GM19035 (cell line): ENCODE results near the gene SIGLEC1.

ENCODE experiments used
- ATAC-seq: cut with Tn5 transposase; IDR thresholded peaks from one replicate; pipeline ENCODE4 v1.9.1; 2021; ENCODE audit not compliant: unreplicated experiment

SIGLEC1 gene

GRCh38 chr20:3681352-3681930, 31.0 kb downstream of the SIGLEC1 start:
- ATAC-seq, result no peak

GRCh38 chr20:3680701-3681351, 31.6 kb downstream of the SIGLEC1 start:
- ATAC-seq, result no peak

GRCh38 chr20:3679749-3680700, 32.4 kb downstream of the SIGLEC1 start:
- ATAC-seq, result no peak

GRCh38 chr20:3678856-3679720, 33.3 kb downstream of the SIGLEC1 start:
- no peak for ATAC-seq

- no peak for ATAC-seq
Observed at GRCh38 chr20:3678198-3678597, 34.2 kb downstream of the SIGLEC1 start.

- no peak for ATAC-seq
Observed at GRCh38 chr20:3677733-3678132, 34.7 kb downstream of the SIGLEC1 start.

- ATAC-seq, result no peak
Observed at GRCh38 chr20:3674995-3675900, 37.2 kb downstream of the SIGLEC1 start.

- no peak for ATAC-seq
Observed at GRCh38 chr20:3674447-3674846, 38.0 kb downstream of the SIGLEC1 start.

GRCh38 chr20:3673221-3674070, 39.0 kb downstream of the SIGLEC1 start:
- ATAC-seq, result no peak

GRCh38 chr20:3672547-3673171, 39.7 kb downstream of the SIGLEC1 start:
- ATAC-seq, result no peak

- ATAC-seq, result no peak
Observed at GRCh38 chr20:3671986-3672546, 40.3 kb downstream of the SIGLEC1 start.

- ATAC-seq, result no peak
Observed at GRCh38 chr20:3670945-3671344, 41.5 kb downstream of the SIGLEC1 start.

GRCh38 chr20:3670511-3670910, 41.9 kb downstream of the SIGLEC1 start:
- ATAC-seq, result no peak

GRCh38 chr20:3669710-3670367, 42.6 kb downstream of the SIGLEC1 start:
- ATAC-seq, result no peak

- no peak for ATAC-seq
Observed at GRCh38 chr20:3667434-3668037, 44.9 kb downstream of the SIGLEC1 start.

GRCh38 chr20:3663858-3664257, 48.5 kb downstream of the SIGLEC1 start:
- ATAC-seq, result no peak

- no peak for ATAC-seq
Observed at GRCh38 chr20:3663031-3663701, 49.2 kb downstream of the SIGLEC1 start, which contains the start of gene GFRA4. TSS of gene GFRA4 (minus strand) at chr20:3663399. CDS start at chr20:3663399, 0 bp downstream.
